Caco-2 (cell line): ENCODE measurements around the gene RBSN. TPM values are rescaled to one million over a fixed set of nuclear protein-coding genes. Genes with fewer than 3 reads are reported as not detected.

Experiments used
- BruUV-seq: library from RNA; stranded (reverse); fragments of 400-500 nt; replicated peaks from 2 replicates; lab custom pipeline; 2021; lab: Mats Ljungman, UMichigan
- CTCF ChIA-PET: fragments of 300-600 bp; sonication (Branson Sonifier 250); formaldehyde crosslinking; loops from one replicate; lab custom pipeline; 2022; ENCODE audit warnings: antibody characterized with exemption; lab: Charles Lee
- POLR2A ChIA-PET: fragments of 300-600 bp; sonication (Branson Sonifier 250); formaldehyde crosslinking; loops from one replicate; lab custom pipeline; 2022; ENCODE audit warnings: antibody characterized with exemption; lab: Charles Lee
- DNase-seq, 2 experiments: peaks; one replicate each; pipeline versions ENCODE4 v3.0.0 to v3.0.0-alpha.2; 2020 to 2022
- H3K27me3 ChIP-seq: replicated peaks from 2 replicates; pipeline ENCODE4 v1.6.0; 2011; ENCODE audit warnings: low read length; ENCODE audit not compliant: control insufficient read depth, insufficient read depth
- H3K36me3 ChIP-seq: 2 replicates; pipeline ENCODE4 v1.5.1; 2011; ENCODE audit warnings: low read length; ENCODE audit not compliant: control insufficient read depth, insufficient read depth
- H3K4me1 ChIP-seq: fragments of 250-450 bp; sonication (Bioruptor Pico); 2 replicates; pipeline ENCODE4 v1.5.1; 2020; ENCODE audit warnings: mild to moderate bottlenecking
- H3K4me3 ChIP-seq: 2 replicates; pipeline ENCODE4 v1.5.1; 2011; ENCODE audit warnings: low read depth, mild to moderate bottlenecking, control low read depth, low read length
- H3K9me3 ChIP-seq: fragments of 250-450 bp; sonication (Bioruptor Pico); 2 replicates; pipeline ENCODE4 v1.5.1; 2020; ENCODE audit warnings: mild to moderate bottlenecking, moderate library complexity
- H3K27ac Mint-ChIP-seq: one replicate; pipeline ENCODE4 v1.8.0; 2022; ENCODE audit warnings: mixed read lengths; ENCODE audit not compliant: unreplicated experiment
- H3K27me3 Mint-ChIP-seq: one replicate; pipeline ENCODE4 v1.8.0; 2022; ENCODE audit warnings: mixed read lengths; ENCODE audit not compliant: insufficient read depth, unreplicated experiment
- H3K36me3 Mint-ChIP-seq: one replicate; pipeline ENCODE4 v1.8.0; 2022; ENCODE audit warnings: mild to moderate bottlenecking, mixed read lengths; ENCODE audit not compliant: insufficient read depth, unreplicated experiment
- H3K4me1 Mint-ChIP-seq: one replicate; pipeline ENCODE4 v1.8.0; 2022; ENCODE audit warnings: low read depth, mixed read lengths; ENCODE audit not compliant: unreplicated experiment
- H3K4me3 Mint-ChIP-seq: one replicate; pipeline ENCODE4 v1.8.0; 2022; ENCODE audit warnings: mild to moderate bottlenecking, moderate library complexity, mixed read lengths; ENCODE audit not compliant: unreplicated experiment
- H3K9me3 Mint-ChIP-seq: one replicate; pipeline ENCODE4 v1.8.0; 2022; ENCODE audit warnings: mixed read lengths; ENCODE audit not compliant: unreplicated experiment
- CTCF ChIP-seq, 2 experiments: fragments of 200-600 bp in 1 of 2; IDR thresholded peaks; 1 replicate in 1 of 2; 2 replicates in 1 of 2; pipeline versions ENCODE4 v1.5.1 to v1.8.0; 2011 to 2022; ENCODE audit warnings: antibody characterized with exemption in 1 of 2, control low read depth in 1 of 2, inconsistent platforms in 1 of 2, low read depth in 1 of 2, low read length in 1 of 2, mild to moderate bottlenecking in 1 of 2, moderate library complexity in 1 of 2; ENCODE audit not compliant: insufficient read depth in 1 of 2, severe bottlenecking in 1 of 2, unreplicated experiment in 1 of 2
- intact Hi-C: fragments of 100-400 bp; cut with micrococcal nuclease; formaldehyde crosslinking; loops from one replicate; pipeline ENCODE4 v1.10.0; 2022; ENCODE audit not compliant: unreplicated experiment
- total RNA-seq: library from RNA; stranded (reverse); gene quantifications from 2 replicates; pipeline ENCODE4 v1.2.3, GENCODE V29; 2022

Gene RBSN
- total RNA-seq, 1 experiment from 2014 or later, result 19.7 TPM

- no peaks in the 10 kb centered on the region for H3K4me1 Mint-ChIP-seq
- BruUV-seq, result no TSS peak
- H3K9me3 Mint-ChIP-seq, result no peaks in the 10 kb centered on the region
- no peaks in the 10 kb centered on the region for H3K4me1 ChIP-seq
- no peaks in the 10 kb centered on the region for H3K27me3 Mint-ChIP-seq
- no peaks in the 10 kb centered on the region for H3K27me3 ChIP-seq
- DNase-seq, result no peak
- no peak for TF ChIP-seq CTCF (IDR thresholded peaks at IDR 0.05; ENCODE audit: insufficient read depth in 1 of 2, low read depth in 1 of 2, low read length in 1 of 2, severe bottlenecking in 1 of 2, unreplicated experiment in 1 of 2)
- CTCF ChIA-PET, result no interaction called here
- H3K4me3 ChIP-seq, result no peak overlapping the region
- peaks cover 71% of the 10 kb centered on the region for H3K36me3 Mint-ChIP-seq
- POLR2A ChIA-PET, result no interaction called here
- H3K9me3 ChIP-seq, result no peaks in the 10 kb centered on the region
- intact Hi-C loops, result no loop called here
- no peak overlapping the region for H3K4me3 Mint-ChIP-seq
- no peak overlapping the region for H3K27ac Mint-ChIP-seq
- H3K36me3 ChIP-seq, result peaks cover 7% of the 10 kb centered on the region
Observed at GRCh38 chr3:15042936-15043335, 56.0 kb downstream of the RBSN start.

GRCh38 chr3:15041950-15042349 is 57.0 kb downstream of the RBSN start:
- intact Hi-C loops, result no loop called here
- peaks cover 5% of the 10 kb centered on the region for H3K36me3 ChIP-seq

GRCh38 chr3:15040844-15041243 is 58.1 kb downstream of the RBSN start:
- Histone ChIP-seq H3K27me3 (no peaks in the 10 kb centered on the region), H3K9me3 (no peaks in the 10 kb centered on the region), H3K36me3 (peaks cover 5% of the 10 kb centered on the region), H3K4me3 (no peak overlapping the region), H3K4me1 (no peaks in the 10 kb centered on the region)
- POLR2A ChIA-PET, result no interaction called here
- no peak overlapping the region for H3K27ac Mint-ChIP-seq
- BruUV-seq, result no TSS peak
- no peaks in the 10 kb centered on the region for H3K9me3 Mint-ChIP-seq
- H3K4me1 Mint-ChIP-seq, result no peaks in the 10 kb centered on the region
- no peak for DNase-seq
- TF ChIP-seq CTCF (IDR thresholded peaks at IDR 0.05; ENCODE audit: insufficient read depth in 1 of 2, low read depth in 1 of 2, low read length in 1 of 2, severe bottlenecking in 1 of 2, unreplicated experiment in 1 of 2), result no peak
- H3K4me3 Mint-ChIP-seq, result no peak overlapping the region
- CTCF ChIA-PET, result no interaction called here
- intact Hi-C loops, result no loop called here
- H3K27me3 Mint-ChIP-seq, result no peaks in the 10 kb centered on the region
- peaks cover 59% of the 10 kb centered on the region for H3K36me3 Mint-ChIP-seq

More at GRCh38 chr3:15041950-15042349, 57.0 kb downstream of the RBSN start:
- Mint-ChIP-seq H3K27ac (no peak overlapping the region), H3K9me3 (no peaks in the 10 kb centered on the region), H3K4me3 (no peak overlapping the region), H3K27me3 (no peaks in the 10 kb centered on the region), H3K36me3 (peaks cover 68% of the 10 kb centered on the region), H3K4me1 (no peaks in the 10 kb centered on the region)
- CTCF ChIA-PET, result no interaction called here
- Histone ChIP-seq H3K27me3 (no peaks in the 10 kb centered on the region), H3K9me3 (no peaks in the 10 kb centered on the region), H3K4me3 (no peak overlapping the region), H3K4me1 (no peaks in the 10 kb centered on the region)
- POLR2A ChIA-PET, result no interaction called here
- TF ChIP-seq CTCF (IDR thresholded peaks at IDR 0.05; ENCODE audit: insufficient read depth in 1 of 2, low read depth in 1 of 2, low read length in 1 of 2, severe bottlenecking in 1 of 2, unreplicated experiment in 1 of 2), result no peak
- BruUV-seq, result no TSS peak
- DNase-seq, result no peak
